ENCODE measurements around the gene ASS1. TPM values are rescaled to one million over a fixed set of nuclear protein-coding genes. Genes with fewer than 3 reads are reported as not detected.

The ASS1 gene
- total RNA-seq, 4 donors from 2014 or later: 46.7 to 131 (median 94.4) TPM

DNA sequence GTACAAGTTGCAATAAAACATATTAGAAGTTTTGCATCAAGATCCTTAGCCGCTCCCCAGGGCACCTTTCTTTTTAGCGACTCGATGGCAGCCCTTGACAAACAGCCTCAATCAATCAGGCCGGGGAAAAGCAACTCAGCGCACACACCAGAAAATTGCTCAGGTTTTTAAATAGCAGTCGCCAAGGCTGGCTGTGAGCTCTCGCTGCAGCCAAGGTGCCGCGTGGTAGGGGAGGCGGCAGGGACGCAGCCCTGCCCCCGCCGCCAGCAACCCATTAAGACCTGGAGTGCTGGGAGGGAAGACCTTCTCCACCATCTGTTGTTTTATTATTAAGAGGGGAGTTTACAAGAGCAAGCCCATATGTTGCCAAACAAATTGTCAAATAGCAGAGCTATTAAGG, 22.6 kb downstream of the ASS1 start:
- Histone ChIP-seq H3K9me3 (no peaks in the 10 kb centered on the region), H3K36me3 (peaks cover 0 to 86% of the 10 kb centered on the region in 2 donors), H3K27me3 (no peaks in the 10 kb centered on the region), H3K4me1 (no peaks in the 10 kb centered on the region), H3K4me3 (no peak overlapping the region), H3K27ac (no peak overlapping the region)
- WGBS, 2 donors (ENCODE audit: low coverage in 1 of 2): 66 to 100% methylated on average over 1 to 7 of the region's 13 CpGs
- TF ChIP-seq, protein P1, sequence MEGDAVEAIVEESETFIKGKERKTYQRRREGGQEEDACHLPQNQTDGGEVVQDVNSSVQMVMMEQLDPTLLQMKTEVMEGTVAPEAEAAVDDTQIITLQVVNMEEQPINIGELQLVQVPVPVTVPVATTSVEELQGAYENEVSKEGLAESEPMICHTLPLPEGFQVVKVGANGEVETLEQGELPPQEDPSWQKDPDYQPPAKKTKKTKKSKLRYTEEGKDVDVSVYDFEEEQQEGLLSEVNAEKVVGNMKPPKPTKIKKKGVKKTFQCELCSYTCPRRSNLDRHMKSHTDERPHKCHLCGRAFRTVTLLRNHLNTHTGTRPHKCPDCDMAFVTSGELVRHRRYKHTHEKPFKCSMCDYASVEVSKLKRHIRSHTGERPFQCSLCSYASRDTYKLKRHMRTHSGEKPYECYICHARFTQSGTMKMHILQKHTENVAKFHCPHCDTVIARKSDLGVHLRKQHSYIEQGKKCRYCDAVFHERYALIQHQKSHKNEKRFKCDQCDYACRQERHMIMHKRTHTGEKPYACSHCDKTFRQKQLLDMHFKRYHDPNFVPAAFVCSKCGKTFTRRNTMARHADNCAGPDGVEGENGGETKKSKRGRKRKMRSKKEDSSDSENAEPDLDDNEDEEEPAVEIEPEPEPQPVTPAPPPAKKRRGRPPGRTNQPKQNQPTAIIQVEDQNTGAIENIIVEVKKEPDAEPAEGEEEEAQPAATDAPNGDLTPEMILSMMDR (IDR thresholded peaks at IDR 0.05): no peak
- TF ChIP-seq EP300 (IDR thresholded peaks at IDR 0.05) (no peak), POLR2AphosphoS5 (IDR thresholded peaks at IDR 0.05) (no peak), POLR2A (IDR thresholded peaks at IDR 0.05) (no peak)
- ATAC-seq: no peak

DNA sequence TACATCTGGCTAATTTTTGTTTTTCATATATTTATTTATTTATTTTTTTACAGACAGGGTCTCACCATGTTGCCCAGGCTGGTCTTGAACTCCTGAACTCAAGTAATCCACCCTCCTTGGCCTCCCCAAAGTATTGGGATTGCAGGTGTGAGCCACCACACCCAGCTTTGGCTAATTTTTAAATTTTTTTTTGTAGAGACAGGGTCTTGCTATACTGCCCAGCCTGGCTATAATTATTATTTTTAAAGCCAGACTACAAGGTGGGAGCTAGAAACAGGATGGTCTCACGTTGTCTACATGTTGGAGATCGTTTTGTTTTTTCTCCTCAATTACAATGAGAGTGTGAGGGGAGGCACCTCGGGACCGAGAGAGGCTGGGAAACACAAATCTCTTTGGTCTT, 23.8 kb downstream of the ASS1 start:
- H3K9me3 ChIP-seq: no peaks in the 10 kb centered on the region
- H3K27me3 ChIP-seq: no peaks in the 10 kb centered on the region
- H3K27ac ChIP-seq: no peak overlapping the region
- H3K4me1 ChIP-seq: no peaks in the 10 kb centered on the region
- peaks cover 0 to 86% of the 10 kb centered on the region in 2 donors for H3K36me3 ChIP-seq
- 80 to 84% methylated on average over 1 to 4 of the region's 4 CpGs for WGBS, 2 donors (ENCODE audit: low coverage in 1 of 2)
- ATAC-seq: no peak
- H3K4me3 ChIP-seq: no peak overlapping the region
- TF ChIP-seq, protein P1 (IDR thresholded peaks at IDR 0.05): no peak
- no peak for TF ChIP-seq EP300 (IDR thresholded peaks at IDR 0.05)
- no peak for TF ChIP-seq POLR2AphosphoS5 (IDR thresholded peaks at IDR 0.05)
- TF ChIP-seq POLR2A (IDR thresholded peaks at IDR 0.05): no peak

DNA sequence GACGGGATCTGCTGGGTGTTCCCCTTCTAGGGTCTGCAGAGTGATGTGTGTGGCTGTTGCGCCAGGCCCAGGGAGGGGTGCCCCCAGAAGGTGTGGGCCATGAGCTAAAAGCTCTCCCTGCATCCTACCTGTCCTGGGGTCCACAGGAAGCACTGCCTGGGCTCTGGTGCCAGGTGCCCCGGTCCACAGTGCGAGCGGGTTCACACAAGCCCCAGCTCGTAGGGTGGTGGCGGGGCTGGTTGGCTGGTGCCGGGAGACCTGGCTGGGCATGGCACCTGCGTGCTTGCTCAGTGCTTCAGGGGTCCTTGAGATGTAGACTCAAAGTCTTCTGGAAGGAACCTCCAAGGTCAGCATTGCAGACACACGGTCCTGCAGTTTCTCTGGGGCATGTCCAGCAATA, 25.5 kb downstream of the ASS1 start:
- H3K4me1 ChIP-seq: no peaks in the 10 kb centered on the region
- peaks cover 0 to 78% of the 10 kb centered on the region in 2 donors for H3K36me3 ChIP-seq

DNA sequence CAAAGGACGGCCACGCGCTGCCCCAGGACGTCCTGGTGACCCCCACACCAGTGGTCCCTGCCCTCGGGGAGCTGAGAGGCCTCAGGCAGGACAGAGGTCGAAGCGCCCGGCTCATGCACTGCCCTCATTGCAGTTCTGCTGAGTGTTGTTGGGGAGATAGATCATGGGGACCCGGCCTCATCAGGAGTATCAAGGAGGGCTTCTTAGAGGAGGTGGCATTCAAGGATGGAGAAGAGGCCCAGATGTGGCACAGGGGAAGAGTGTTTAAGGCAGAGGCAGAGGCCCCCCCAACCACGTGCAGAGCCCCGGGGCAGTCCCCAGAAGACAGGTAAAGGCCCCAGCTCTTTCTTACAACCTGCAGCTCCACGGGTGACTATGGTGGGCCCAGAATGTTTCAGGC, 26.2 kb downstream of the ASS1 start:
- Histone ChIP-seq H3K36me3 (peaks cover 0 to 73% of the 10 kb centered on the region in 2 donors), H3K4me3 (no peak overlapping the region), H3K4me1 (no peaks in the 10 kb centered on the region), H3K27ac (no peak overlapping the region), H3K27me3 (no peaks in the 10 kb centered on the region), H3K9me3 (no peaks in the 10 kb centered on the region)
- no peak for ATAC-seq
- 87% methylated on average over 7 of the region's 12 CpGs; no CpG with 5 or more reads in 1 of the 2 donors for WGBS, 2 donors (ENCODE audit: low coverage in 1 of 2)
- TF ChIP-seq, protein P1 (IDR thresholded peaks at IDR 0.05): no peak
- TF ChIP-seq POLR2A (IDR thresholded peaks at IDR 0.05) (no peak), POLR2AphosphoS5 (IDR thresholded peaks at IDR 0.05) (no peak), EP300 (IDR thresholded peaks at IDR 0.05) (no peak)

More for the DNA sequence above, 25.5 kb downstream of the ASS1 start:
- H3K27ac ChIP-seq: no peak overlapping the region
- H3K4me3 ChIP-seq: no peak overlapping the region
- TF ChIP-seq POLR2A (IDR thresholded peaks at IDR 0.05) (no peak), EP300 (IDR thresholded peaks at IDR 0.05) (no peak), POLR2AphosphoS5 (IDR thresholded peaks at IDR 0.05) (no peak)
- TF ChIP-seq, protein P1 (IDR thresholded peaks at IDR 0.05): no peak
- WGBS, 2 donors (ENCODE audit: low coverage in 1 of 2): no CpG with 5 or more reads among the region's 10 CpGs
- no peak for ATAC-seq
- H3K27me3 ChIP-seq: no peaks in the 10 kb centered on the region
- no peaks in the 10 kb centered on the region for H3K9me3 ChIP-seq

DNA sequence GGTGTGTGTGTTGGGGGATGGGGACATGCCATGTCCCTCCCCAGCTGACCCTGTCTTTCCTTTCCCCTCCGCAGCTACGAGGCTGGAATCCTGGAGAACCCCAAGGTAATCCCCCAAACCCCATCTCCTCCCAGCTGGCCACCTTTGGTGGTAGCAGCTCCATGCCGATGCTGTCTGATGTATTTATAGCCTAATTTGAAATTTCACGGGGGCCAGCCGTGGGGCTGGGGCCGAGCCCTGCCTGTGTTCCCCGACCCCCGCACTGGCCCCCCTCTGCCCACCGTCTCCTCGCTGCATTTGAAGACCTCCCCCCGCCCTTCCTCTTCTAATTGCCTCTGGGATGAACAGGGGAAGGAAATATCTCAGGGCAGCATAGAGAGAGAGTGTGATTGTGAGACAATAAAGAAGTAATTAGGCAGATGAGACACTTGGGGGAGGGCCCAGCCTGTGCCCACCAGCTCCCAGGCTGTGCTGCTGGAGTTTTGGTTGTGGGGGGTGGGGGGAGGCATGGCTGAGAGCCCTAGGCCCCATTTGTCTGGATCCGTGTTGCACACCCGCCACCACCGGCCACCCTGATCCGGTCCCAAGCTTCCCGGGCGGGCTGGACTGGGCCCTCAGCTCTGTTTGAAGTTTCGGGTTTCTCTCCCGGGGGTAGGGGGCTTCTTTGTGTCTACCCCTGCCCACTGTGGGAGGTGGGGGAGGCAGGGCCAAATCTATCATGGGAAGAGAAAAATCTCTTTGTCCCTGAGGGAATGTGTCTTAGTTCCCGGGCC, 26.8 kb downstream of the ASS1 start:
- 40 to 78% methylated on average over 1 to 7 of the region's 20 CpGs for WGBS, 2 donors (ENCODE audit: low coverage in 1 of 2)
- Histone ChIP-seq H3K9me3 (no peaks in the 10 kb centered on the region), H3K27me3 (no peaks in the 10 kb centered on the region), H3K36me3 (peaks cover 0 to 73% of the 10 kb centered on the region in 2 donors), H3K4me1 (no peaks in the 10 kb centered on the region), H3K27ac (no peak overlapping the region), H3K4me3 (no peak overlapping the region)
- TF ChIP-seq, protein P1 (IDR thresholded peaks at IDR 0.05): no peak
- TF ChIP-seq POLR2AphosphoS5 (IDR thresholded peaks at IDR 0.05) (no peak), POLR2A (IDR thresholded peaks at IDR 0.05) (no peak), EP300 (IDR thresholded peaks at IDR 0.05) (no peak)
- ATAC-seq: no peak
